ENCODE data around the gene ARPP21.

DNA sequence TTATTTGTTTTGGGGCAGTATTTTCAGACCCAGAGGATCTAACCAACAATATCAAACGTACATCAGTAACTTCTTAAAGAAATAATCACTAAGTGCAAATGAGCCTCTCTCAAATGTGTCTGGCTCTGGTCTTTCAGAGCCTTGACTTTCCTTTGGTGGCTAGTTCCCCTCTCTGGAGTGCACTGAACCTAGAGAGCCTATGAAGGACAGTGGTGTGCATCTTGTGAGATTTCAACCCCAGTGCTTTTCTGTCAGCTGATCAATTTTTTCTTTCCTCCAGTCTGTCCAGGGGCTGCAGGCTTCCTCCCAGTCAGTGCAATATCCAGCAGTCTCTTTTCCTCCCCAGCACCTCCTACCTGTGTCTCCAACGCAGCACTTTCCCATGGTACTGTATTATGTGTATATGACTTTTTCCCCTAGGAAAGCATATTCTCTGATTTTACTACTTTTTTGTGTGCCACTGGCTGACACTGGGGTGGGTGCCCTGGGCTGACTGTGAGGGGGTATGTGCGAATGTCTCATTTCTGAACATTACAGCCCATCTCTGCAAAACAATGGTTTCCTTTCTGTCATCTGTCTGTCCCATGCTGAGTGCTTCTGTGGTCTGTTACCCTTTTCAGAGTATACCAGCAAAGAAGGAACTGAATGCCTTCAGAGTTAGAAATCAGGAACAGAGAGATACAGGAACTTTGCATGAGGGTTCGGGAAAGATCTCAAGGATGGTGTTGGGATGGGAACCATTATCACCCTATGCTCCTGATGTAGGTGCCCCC, 98.8 kb downstream of the ARPP21 start:
- TF ChIP-seq ZNF354C (tag by site-specific recombination; IDR thresholded peaks at IDR 0.05; ENCODE audit: borderline replicate concordance, low read depth) = no peak
- TF ChIP-seq, protein P1, sequence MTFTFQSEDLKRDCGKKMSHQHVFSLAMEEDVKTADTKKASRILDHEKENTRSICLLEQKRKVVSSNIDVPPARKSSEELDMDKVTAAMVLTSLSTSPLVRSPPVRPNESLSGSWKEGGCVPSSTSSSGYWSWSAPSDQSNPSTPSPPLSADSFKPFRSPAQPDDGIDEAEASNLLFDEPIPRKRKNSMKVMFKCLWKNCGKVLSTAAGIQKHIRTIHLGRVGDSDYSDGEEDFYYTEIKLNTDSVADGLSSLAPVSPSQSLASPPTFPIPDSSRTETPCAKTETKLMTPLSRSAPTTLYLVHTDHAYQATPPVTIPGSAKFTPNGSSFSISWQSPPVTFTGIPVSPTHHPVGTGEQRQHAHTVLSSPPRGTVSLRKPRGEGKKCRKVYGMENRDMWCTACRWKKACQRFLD (tag by site-specific recombination; IDR thresholded peaks at IDR 0.05) = no peak
- TF ChIP-seq, protein P2, sequence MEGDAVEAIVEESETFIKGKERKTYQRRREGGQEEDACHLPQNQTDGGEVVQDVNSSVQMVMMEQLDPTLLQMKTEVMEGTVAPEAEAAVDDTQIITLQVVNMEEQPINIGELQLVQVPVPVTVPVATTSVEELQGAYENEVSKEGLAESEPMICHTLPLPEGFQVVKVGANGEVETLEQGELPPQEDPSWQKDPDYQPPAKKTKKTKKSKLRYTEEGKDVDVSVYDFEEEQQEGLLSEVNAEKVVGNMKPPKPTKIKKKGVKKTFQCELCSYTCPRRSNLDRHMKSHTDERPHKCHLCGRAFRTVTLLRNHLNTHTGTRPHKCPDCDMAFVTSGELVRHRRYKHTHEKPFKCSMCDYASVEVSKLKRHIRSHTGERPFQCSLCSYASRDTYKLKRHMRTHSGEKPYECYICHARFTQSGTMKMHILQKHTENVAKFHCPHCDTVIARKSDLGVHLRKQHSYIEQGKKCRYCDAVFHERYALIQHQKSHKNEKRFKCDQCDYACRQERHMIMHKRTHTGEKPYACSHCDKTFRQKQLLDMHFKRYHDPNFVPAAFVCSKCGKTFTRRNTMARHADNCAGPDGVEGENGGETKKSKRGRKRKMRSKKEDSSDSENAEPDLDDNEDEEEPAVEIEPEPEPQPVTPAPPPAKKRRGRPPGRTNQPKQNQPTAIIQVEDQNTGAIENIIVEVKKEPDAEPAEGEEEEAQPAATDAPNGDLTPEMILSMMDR (tag by site-specific recombination; IDR thresholded peaks at IDR 0.05) = no peak
- TF ChIP-seq ZBTB7A (tag by site-specific recombination; IDR thresholded peaks at IDR 0.05; ENCODE audit: low read depth) = no peak
- no peak for TF ChIP-seq ZNF433 (tag by site-specific recombination; IDR thresholded peaks at IDR 0.05; ENCODE audit: low read depth)
- no peak for TF ChIP-seq ZNF24 (tag by site-specific recombination; IDR thresholded peaks at IDR 0.05)
- TF ChIP-seq, protein P3, sequence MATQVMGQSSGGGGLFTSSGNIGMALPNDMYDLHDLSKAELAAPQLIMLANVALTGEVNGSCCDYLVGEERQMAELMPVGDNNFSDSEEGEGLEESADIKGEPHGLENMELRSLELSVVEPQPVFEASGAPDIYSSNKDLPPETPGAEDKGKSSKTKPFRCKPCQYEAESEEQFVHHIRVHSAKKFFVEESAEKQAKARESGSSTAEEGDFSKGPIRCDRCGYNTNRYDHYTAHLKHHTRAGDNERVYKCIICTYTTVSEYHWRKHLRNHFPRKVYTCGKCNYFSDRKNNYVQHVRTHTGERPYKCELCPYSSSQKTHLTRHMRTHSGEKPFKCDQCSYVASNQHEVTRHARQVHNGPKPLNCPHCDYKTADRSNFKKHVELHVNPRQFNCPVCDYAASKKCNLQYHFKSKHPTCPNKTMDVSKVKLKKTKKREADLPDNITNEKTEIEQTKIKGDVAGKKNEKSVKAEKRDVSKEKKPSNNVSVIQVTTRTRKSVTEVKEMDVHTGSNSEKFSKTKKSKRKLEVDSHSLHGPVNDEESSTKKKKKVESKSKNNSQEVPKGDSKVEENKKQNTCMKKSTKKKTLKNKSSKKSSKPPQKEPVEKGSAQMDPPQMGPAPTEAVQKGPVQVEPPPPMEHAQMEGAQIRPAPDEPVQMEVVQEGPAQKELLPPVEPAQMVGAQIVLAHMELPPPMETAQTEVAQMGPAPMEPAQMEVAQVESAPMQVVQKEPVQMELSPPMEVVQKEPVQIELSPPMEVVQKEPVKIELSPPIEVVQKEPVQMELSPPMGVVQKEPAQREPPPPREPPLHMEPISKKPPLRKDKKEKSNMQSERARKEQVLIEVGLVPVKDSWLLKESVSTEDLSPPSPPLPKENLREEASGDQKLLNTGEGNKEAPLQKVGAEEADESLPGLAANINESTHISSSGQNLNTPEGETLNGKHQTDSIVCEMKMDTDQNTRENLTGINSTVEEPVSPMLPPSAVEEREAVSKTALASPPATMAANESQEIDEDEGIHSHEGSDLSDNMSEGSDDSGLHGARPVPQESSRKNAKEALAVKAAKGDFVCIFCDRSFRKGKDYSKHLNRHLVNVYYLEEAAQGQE (tag by site-specific recombination; IDR thresholded peaks at IDR 0.05) = no peak
- TF ChIP-seq ZNF335 (tag by site-specific recombination; conservative IDR thresholded peaks at IDR 0.05) = no peak
- no peak for TF ChIP-seq SP7 (tag by site-specific recombination; IDR thresholded peaks at IDR 0.05)
